ENCODE data around the gene EPHA4.

Gene EPHA4

GRCh38 chr2:221488136-221488807 lies 83.8 kb downstream of the EPHA4 start:
- WGBS = 96% methylated on average over 3 of the region's 3 CpGs
- no peaks in the 10 kb centered on the region for H3K9me3 ChIP-seq (ENCODE audit: insufficient read depth, low read depth, low read length)
- H3K4me3 ChIP-seq (ENCODE audit: low read length) = no peak overlapping the region
- H3K27ac ChIP-seq (ENCODE audit: low read depth, low read length) = no peak overlapping the region
- H3K27me3 ChIP-seq (ENCODE audit: insufficient read depth, low read length) = no peaks in the 10 kb centered on the region
- H3K9ac ChIP-seq (ENCODE audit: low read depth, low read length) = no peak overlapping the region
- no peaks in the 10 kb centered on the region; the same call in 1 of the 2 replicates for H3K36me3 ChIP-seq (ENCODE audit: insufficient read depth, low read length)
- no peaks in the 10 kb centered on the region for H3K4me1 ChIP-seq (ENCODE audit: insufficient read depth, low read length)

- Histone ChIP-seq H3K27me3 (ENCODE audit: insufficient read depth, low read length) (no peaks in the 10 kb centered on the region), H3K36me3 (ENCODE audit: insufficient read depth, low read length) (peaks cover 8% of the 10 kb centered on the region; the same call in 1 of the 2 replicates), H3K4me3 (ENCODE audit: low read length) (no peak overlapping the region), H3K9me3 (ENCODE audit: insufficient read depth, low read depth, low read length) (no peaks in the 10 kb centered on the region), H3K27ac (ENCODE audit: low read depth, low read length) (no peak overlapping the region), H3K4me1 (ENCODE audit: insufficient read depth, low read length) (no peaks in the 10 kb centered on the region), H3K9ac (ENCODE audit: low read depth, low read length) (no peak overlapping the region)
- WGBS = 98% methylated on average over 4 of the region's 4 CpGs
Observed at GRCh38 chr2:221486106-221486505, 86.0 kb downstream of the EPHA4 start.

GRCh38 chr2:221485503-221485870 lies 86.6 kb downstream of the EPHA4 start:
- Histone ChIP-seq H3K4me3 (ENCODE audit: low read length) (no peak overlapping the region), H3K9me3 (ENCODE audit: insufficient read depth, low read depth, low read length) (no peaks in the 10 kb centered on the region), H3K36me3 (ENCODE audit: insufficient read depth, low read length) (peaks cover 8% of the 10 kb centered on the region; the same call in 1 of the 2 replicates), H3K27ac (ENCODE audit: low read depth, low read length) (no peak overlapping the region), H3K9ac (ENCODE audit: low read depth, low read length) (no peak overlapping the region), H3K4me1 (ENCODE audit: insufficient read depth, low read length) (no peaks in the 10 kb centered on the region), H3K27me3 (ENCODE audit: insufficient read depth, low read length) (no peaks in the 10 kb centered on the region)
- 91% methylated on average over 5 of the region's 5 CpGs for WGBS

- no peak overlapping the region for H3K4me3 ChIP-seq (ENCODE audit: low read length)
- 95% methylated on average over 8 of the region's 8 CpGs for WGBS
- no peak overlapping the region for H3K27ac ChIP-seq (ENCODE audit: low read depth, low read length)
- no peaks in the 10 kb centered on the region for H3K27me3 ChIP-seq (ENCODE audit: insufficient read depth, low read length)
- no peaks in the 10 kb centered on the region for H3K9me3 ChIP-seq (ENCODE audit: insufficient read depth, low read depth, low read length)
- no peaks in the 10 kb centered on the region for H3K4me1 ChIP-seq (ENCODE audit: insufficient read depth, low read length)
- no peak overlapping the region for H3K9ac ChIP-seq (ENCODE audit: low read depth, low read length)
- H3K36me3 ChIP-seq (ENCODE audit: insufficient read depth, low read length) = peaks cover 12% of the 10 kb centered on the region; the same call in 1 of the 2 replicates
Observed at GRCh38 chr2:221484761-221485502, 87.2 kb downstream of the EPHA4 start.

- WGBS = 97% methylated on average over 9 of the region's 12 CpGs
- H3K4me1 ChIP-seq (ENCODE audit: insufficient read depth, low read length) = peaks cover 17% of the 10 kb centered on the region
- H3K9ac ChIP-seq (ENCODE audit: low read depth, low read length) = no peak overlapping the region
- no peaks in the 10 kb centered on the region for H3K27me3 ChIP-seq (ENCODE audit: insufficient read depth, low read length)
- H3K36me3 ChIP-seq (ENCODE audit: insufficient read depth, low read length) = peaks cover 15% of the 10 kb centered on the region; the same call in 1 of the 2 replicates
- no peaks in the 10 kb centered on the region for H3K9me3 ChIP-seq (ENCODE audit: insufficient read depth, low read depth, low read length)
- H3K4me3 ChIP-seq (ENCODE audit: low read length) = no peak overlapping the region
- H3K27ac ChIP-seq (ENCODE audit: low read depth, low read length) = no peak overlapping the region
Observed at GRCh38 chr2:221482666-221483455, 89.2 kb downstream of the EPHA4 start.

- H3K4me1 ChIP-seq (ENCODE audit: insufficient read depth, low read length) = peaks cover 21% of the 10 kb centered on the region
Observed at GRCh38 chr2:221480821-221481220, 91.3 kb downstream of the EPHA4 start.

GRCh38 chr2:221480163-221480562 lies 91.9 kb downstream of the EPHA4 start:
- no peak overlapping the region for H3K9ac ChIP-seq (ENCODE audit: low read depth, low read length)
- peaks cover 15% of the 10 kb centered on the region; the same call in 1 of the 2 replicates for H3K36me3 ChIP-seq (ENCODE audit: insufficient read depth, low read length)
- H3K4me3 ChIP-seq (ENCODE audit: low read length) = no peak overlapping the region
- WGBS = 96% methylated on average over 7 of the region's 7 CpGs
- H3K27me3 ChIP-seq (ENCODE audit: insufficient read depth, low read length) = no peaks in the 10 kb centered on the region
- peaks cover 21% of the 10 kb centered on the region for H3K4me1 ChIP-seq (ENCODE audit: insufficient read depth, low read length)
- no peaks in the 10 kb centered on the region for H3K9me3 ChIP-seq (ENCODE audit: insufficient read depth, low read depth, low read length)
- H3K27ac ChIP-seq (ENCODE audit: low read depth, low read length) = no peak overlapping the region

More at GRCh38 chr2:221480821-221481220, 91.3 kb downstream of the EPHA4 start:
- no peaks in the 10 kb centered on the region for H3K27me3 ChIP-seq (ENCODE audit: insufficient read depth, low read length)
- H3K36me3 ChIP-seq (ENCODE audit: insufficient read depth, low read length) = peaks cover 15% of the 10 kb centered on the region; the same call in 1 of the 2 replicates
- WGBS = 100% methylated on average over 2 of the region's 3 CpGs
- no peaks in the 10 kb centered on the region for H3K9me3 ChIP-seq (ENCODE audit: insufficient read depth, low read depth, low read length)
- no peak overlapping the region for H3K27ac ChIP-seq (ENCODE audit: low read depth, low read length)
- no peak overlapping the region for H3K9ac ChIP-seq (ENCODE audit: low read depth, low read length)
- no peak overlapping the region for H3K4me3 ChIP-seq (ENCODE audit: low read length)

GRCh38 chr2:221478485-221478863 lies 93.6 kb downstream of the EPHA4 start:
- WGBS = 58% methylated on average over 1 of the region's 2 CpGs
- Histone ChIP-seq H3K27ac (ENCODE audit: low read depth, low read length) (peak overlapping the region; percentile 51), H3K9ac (ENCODE audit: low read depth, low read length) (no peak overlapping the region), H3K4me3 (ENCODE audit: low read length) (no peak overlapping the region), H3K9me3 (ENCODE audit: insufficient read depth, low read depth, low read length) (no peaks in the 10 kb centered on the region), H3K36me3 (ENCODE audit: insufficient read depth, low read length) (peaks cover 15% of the 10 kb centered on the region; the same call in 1 of the 2 replicates), H3K4me1 (ENCODE audit: insufficient read depth, low read length) (peaks cover 30% of the 10 kb centered on the region), H3K27me3 (ENCODE audit: insufficient read depth, low read length) (no peaks in the 10 kb centered on the region)

GRCh38 chr2:221477714-221478484 lies 94.2 kb downstream of the EPHA4 start:
- no peak overlapping the region for H3K4me3 ChIP-seq (ENCODE audit: low read length)
- no peak overlapping the region for H3K9ac ChIP-seq (ENCODE audit: low read depth, low read length)
- no peaks in the 10 kb centered on the region for H3K9me3 ChIP-seq (ENCODE audit: insufficient read depth, low read depth, low read length)
- WGBS = 73% methylated on average over 6 of the region's 8 CpGs
- H3K4me1 ChIP-seq (ENCODE audit: insufficient read depth, low read length) = peaks cover 30% of the 10 kb centered on the region
- H3K27ac ChIP-seq (ENCODE audit: low read depth, low read length) = no peak overlapping the region
- peaks cover 15% of the 10 kb centered on the region; the same call in 1 of the 2 replicates for H3K36me3 ChIP-seq (ENCODE audit: insufficient read depth, low read length)
- H3K27me3 ChIP-seq (ENCODE audit: insufficient read depth, low read length) = no peaks in the 10 kb centered on the region

- 100% methylated on average over 1 of the region's 1 CpG for WGBS
Observed at GRCh38 chr2:221476195-221476594, 95.9 kb downstream of the EPHA4 start.

More at GRCh38 chr2:221476195-221476594, 95.9 kb downstream of the EPHA4 start:
- no peak overlapping the region for H3K4me3 ChIP-seq (ENCODE audit: low read length)
- no peaks in the 10 kb centered on the region for H3K9me3 ChIP-seq (ENCODE audit: insufficient read depth, low read depth, low read length)
- H3K36me3 ChIP-seq (ENCODE audit: insufficient read depth, low read length) = peaks cover 6% of the 10 kb centered on the region; the same call in 1 of the 2 replicates
- H3K4me1 ChIP-seq (ENCODE audit: insufficient read depth, low read length) = peaks cover 30% of the 10 kb centered on the region
- H3K9ac ChIP-seq (ENCODE audit: low read depth, low read length) = no peak overlapping the region
- no peak overlapping the region for H3K27ac ChIP-seq (ENCODE audit: low read depth, low read length)
- peaks cover 2% of the 10 kb centered on the region; the same call in 1 of the 2 replicates for H3K27me3 ChIP-seq (ENCODE audit: insufficient read depth, low read length)

All from HUES64 (cell line).